IMR-90 (cell line): ENCODE results near the gene MYO1D. TPM values are rescaled to one million over a fixed set of nuclear protein-coding genes. Genes with fewer than 3 reads are reported as not detected.

Source experiments
- ATAC-seq: fragments of 200-7000 bp; cut with Tn5 transposase; 2 replicates; pipeline ENCODE4 v1.9.1; 2020; ENCODE audit warnings: low read depth, mild to moderate bottlenecking, moderate library complexity
- BruUV-seq: library from RNA; stranded (reverse); fragments of 400-500 nt; replicated peaks from 2 replicates; lab custom pipeline; 2021; lab: Mats Ljungman, UMichigan
- CTCF ChIA-PET: fragments of 300-600 bp; formaldehyde crosslinking; extraction: SDS; loops from one replicate; lab custom pipeline; 2021; ENCODE audit warnings: antibody characterized with exemption; lab: Yijun Ruan, JAX
- POLR2A ChIA-PET: fragments of 300-600 bp; sonication (Branson Sonifier 250); formaldehyde crosslinking; loops from one replicate; lab custom pipeline; 2022; ENCODE audit warnings: antibody characterized with exemption; ENCODE audit not compliant: unreplicated experiment; lab: Charles Lee
- DNase-seq: peaks from one replicate; pipeline ENCODE4 v3.0.0; 2013
- H2AFZ ChIP-seq: replicated peaks from 2 replicates; pipeline ENCODE3; 2013; ENCODE audit warnings: low read length, mild to moderate bottlenecking; ENCODE audit not compliant: poor library complexity
- H2AK5ac ChIP-seq: 2 replicates; pipeline ENCODE4 v1.6.1; 2013; ENCODE audit warnings: low read depth, low read length, inconsistent platforms
- H2AK9ac ChIP-seq: replicated peaks from 2 replicates; pipeline ENCODE3; 2013; ENCODE audit warnings: mild to moderate bottlenecking, low read depth, low read length, moderate library complexity; ENCODE audit not compliant: poor library complexity
- H2BK120ac ChIP-seq: 2 replicates; pipeline ENCODE4 v1.6.1; 2013; ENCODE audit warnings: low read depth, low read length, inconsistent platforms
- H2BK15ac ChIP-seq: 3 replicates; pipeline ENCODE4 v1.6.1; 2013; ENCODE audit warnings: low read depth, low read length, inconsistent platforms
- H2BK20ac ChIP-seq: 2 replicates; pipeline ENCODE4 v1.6.1; 2013; ENCODE audit warnings: low read depth, mild to moderate bottlenecking, inconsistent platforms, low read length, moderate library complexity
- H2BK5ac ChIP-seq: 2 replicates; pipeline ENCODE4 v1.6.1; 2013; ENCODE audit warnings: mild to moderate bottlenecking, low read depth, low read length, inconsistent platforms; ENCODE audit not compliant: poor library complexity, severe bottlenecking
- H3K14ac ChIP-seq: replicated peaks from 2 replicates; pipeline ENCODE4 v1.6.1; 2013; ENCODE audit warnings: low read depth, low read length, inconsistent platforms
- H3K18ac ChIP-seq: 2 replicates; pipeline ENCODE4 v1.6.1; 2013; ENCODE audit warnings: low read depth, low read length, control low read depth
- H3K23ac ChIP-seq: 2 replicates; pipeline ENCODE4 v1.6.1; 2013; ENCODE audit warnings: low read depth, low read length, inconsistent platforms
- H3K27ac ChIP-seq: 2 replicates; pipeline ENCODE4 v1.5.1; 2013; ENCODE audit warnings: mild to moderate bottlenecking, control low read depth, low read length; ENCODE audit not compliant: insufficient read depth
- H3K27me3 ChIP-seq: 2 replicates; pipeline ENCODE4 v1.6.1; 2013; ENCODE audit warnings: low read length; ENCODE audit not compliant: control insufficient read depth, insufficient read depth
- H3K36me3 ChIP-seq: 2 replicates; pipeline ENCODE4 v1.6.1; 2013; ENCODE audit warnings: low read length, mixed read lengths; ENCODE audit not compliant: control insufficient read depth, insufficient read depth
- H3K4ac ChIP-seq: 2 replicates; pipeline ENCODE4 v1.6.1; 2013; ENCODE audit warnings: low read depth, low read length, inconsistent platforms
- H3K4me1 ChIP-seq: 2 replicates; pipeline ENCODE4 v1.6.1; 2013; ENCODE audit warnings: low read length, mixed read lengths; ENCODE audit not compliant: control insufficient read depth, insufficient read depth
- H3K4me2 ChIP-seq: 2 replicates; pipeline ENCODE4 v1.6.1; 2013; ENCODE audit warnings: low read depth, mild to moderate bottlenecking, control low read depth, low read length, moderate library complexity
- H3K4me3 ChIP-seq: 2 replicates; pipeline ENCODE4 v1.5.1; 2013; ENCODE audit warnings: low read depth, mild to moderate bottlenecking, control low read depth, low read length, moderate library complexity; ENCODE audit not compliant: insufficient read depth
- H3K56ac ChIP-seq: 2 replicates; pipeline ENCODE4 v1.6.1; 2013; ENCODE audit warnings: low read length, inconsistent platforms; ENCODE audit not compliant: insufficient read depth; ENCODE audit errors: extremely low read depth
- H3K79me1 ChIP-seq, 2 experiments: 2 replicates each; pipeline ENCODE4 v1.6.1; 2013; ENCODE audit warnings: low read length in 2 of 2, inconsistent platforms in 1 of 2, low read depth in 1 of 2
- H3K9ac ChIP-seq: 2 replicates; pipeline ENCODE4 v1.6.1; 2013; ENCODE audit warnings: low read depth, low read length, control low read depth
- H3K9me1 ChIP-seq: 2 replicates; pipeline ENCODE4 v1.6.1; 2013; ENCODE audit warnings: low read length, inconsistent platforms; ENCODE audit not compliant: insufficient read depth
- H3K9me3 ChIP-seq: 2 replicates; pipeline ENCODE4 v1.6.1; 2013; ENCODE audit warnings: low read length; ENCODE audit not compliant: control insufficient read depth, insufficient read depth
- H4K20me1 ChIP-seq: 2 replicates; pipeline ENCODE4 v1.6.1; 2013; ENCODE audit warnings: low read length, inconsistent platforms; ENCODE audit not compliant: insufficient read depth
- H4K5ac ChIP-seq: 2 replicates; pipeline ENCODE4 v1.6.1; 2013; ENCODE audit warnings: mild to moderate bottlenecking, low read depth, low read length, control low read depth
- H4K8ac ChIP-seq, 2 experiments: 2 replicates each; pipeline ENCODE4 v1.6.1; 2013; ENCODE audit warnings: low read depth in 2 of 2, low read length in 2 of 2, control low read depth in 1 of 2, inconsistent platforms in 1 of 2
- H4K91ac ChIP-seq: 2 replicates; pipeline ENCODE4 v1.6.1; 2013; ENCODE audit warnings: low read depth, low read length, inconsistent platforms; ENCODE audit not compliant: insufficient read depth
- BHLHE40 ChIP-seq: fragments of 150-350 bp; IDR thresholded peaks from 2 replicates; pipeline ENCODE4 v1.6.1; 2016; ENCODE audit warnings: mild to moderate bottlenecking, low read depth, low read length
- CEBPB ChIP-seq: IDR thresholded peaks from 2 replicates; pipeline ENCODE4 v1.6.1; 2012; ENCODE audit warnings: low read depth, low read length, improper control_type of control experiment
- CHD1 ChIP-seq: IDR thresholded peaks from 2 replicates; pipeline ENCODE4 v1.6.1; 2012; ENCODE audit warnings: low read depth, low read length, improper control_type of control experiment
- ELK1 ChIP-seq: fragments of 150-350 bp; IDR thresholded peaks from 2 replicates; pipeline ENCODE4 v1.6.1; 2016; ENCODE audit warnings: low read depth, mild to moderate bottlenecking, low read length, moderate library complexity, borderline replicate concordance
- MAFK ChIP-seq: IDR thresholded peaks from 2 replicates; pipeline ENCODE4 v1.6.1; 2012; ENCODE audit warnings: low read depth, low read length, improper control_type of control experiment
- MAZ ChIP-seq: IDR thresholded peaks from 2 replicates; pipeline ENCODE4 v1.6.1; 2012; ENCODE audit warnings: low read depth, mild to moderate bottlenecking, low read length, improper control_type of control experiment, moderate library complexity, borderline replicate concordance
- NFE2L2 ChIP-seq: fragments of 150-350 bp; IDR thresholded peaks from 2 replicates; pipeline ENCODE4 v1.6.1; 2016; ENCODE audit warnings: low read depth, mild to moderate bottlenecking, low read length
- POLR2A ChIP-seq: IDR thresholded peaks from 2 replicates; pipeline ENCODE4 v1.6.1; 2012; ENCODE audit warnings: mild to moderate bottlenecking, low read depth, low read length
- RAD21 ChIP-seq: IDR thresholded peaks from 2 replicates; pipeline ENCODE4 v1.6.1; 2012; ENCODE audit warnings: low read length, improper control_type of control experiment
- RCOR1 ChIP-seq: IDR thresholded peaks from 2 replicates; pipeline ENCODE4 v1.6.1; 2012; ENCODE audit warnings: mild to moderate bottlenecking, low read length, improper control_type of control experiment; ENCODE audit not compliant: insufficient replicate concordance
- RFX5 ChIP-seq: IDR thresholded peaks from 2 replicates; pipeline ENCODE4 v1.8.0; 2012; ENCODE audit warnings: low read depth, mild to moderate bottlenecking, low read length, moderate library complexity
- WGBS, 2 experiments: methylation state at CpG; one replicate each; pipeline versions ENCODE4 v1.1.5 to v1.1.7; 2013; ENCODE audit warnings: missing lambda C conversion rate in 2 of 2; ENCODE audit not compliant: insufficient read length in 1 of 2; ENCODE audit errors: extremely low coverage in 2 of 2; 5-methylcytosine and 5-hydroxymethylcytosine counted together
- dilution Hi-C: fragments of 300-500 bp; cut with HindIII; formaldehyde crosslinking; loops from one replicate; pipeline ENCODE4 v1.14.3; 2018; ENCODE audit warnings: low sequenced_read_pairs; ENCODE audit not compliant: unreplicated experiment
- in situ Hi-C: fragments of 300-500 bp; cut with MboI; formaldehyde crosslinking; loops from 3 replicates; pipeline ENCODE4 v1.14.3; 2019; ENCODE audit warnings: low sequenced_read_pairs, inconsistent platforms, mixed read lengths
- intact Hi-C: fragments of 100-400 bp; cut with micrococcal nuclease; formaldehyde crosslinking; loops from 2 replicates; pipeline ENCODE4 v1.10.0; 2022
- polyA plus RNA-seq, 3 experiments: library from polyadenylated mRNA; depleted of rRNA; stranded (reverse); fragments of >200 nt; gene quantifications; 2 replicates each; pipeline ENCODE4 v1.2.3, GENCODE V29; 2012; ENCODE audit warnings: low replicate concordance in 1 of 3
- total RNA-seq: library from RNA; depleted of rRNA; stranded (reverse); fragments of >200 nt; gene quantifications from 2 replicates; pipeline ENCODE4 v1.2.3, GENCODE V29; 2012
- TF ChIP-seq, protein P1 (sequence below): fragments of 150-350 bp; IDR thresholded peaks from 2 replicates; pipeline ENCODE4 v1.6.1; 2017; ENCODE audit warnings: mild to moderate bottlenecking, antibody characterized with exemption, low read length, low read depth

Gene MYO1D
- total and polyA plus RNA-seq, 2 of the 4 experiments (the other 2 are of a cell fraction): 0.63 to 0.90 TPM

DNA sequence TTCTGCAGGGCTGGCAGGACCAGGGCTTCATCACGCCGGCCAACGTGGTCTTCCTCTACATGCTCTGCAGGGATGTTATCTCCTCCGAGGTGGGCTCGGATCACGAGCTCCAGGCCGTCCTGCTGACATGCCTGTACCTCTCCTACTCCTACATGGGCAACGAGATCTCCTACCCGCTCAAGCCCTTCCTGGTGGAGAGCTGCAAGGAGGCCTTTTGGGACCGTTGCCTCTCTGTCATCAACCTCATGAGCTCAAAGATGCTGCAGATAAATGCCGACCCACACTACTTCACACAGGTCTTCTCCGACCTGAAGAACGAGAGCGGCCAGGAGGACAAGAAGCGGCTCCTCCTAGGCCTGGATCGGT lies 388.8 kb downstream of the MYO1D start:
- no peak for DNase-seq
- intact Hi-C loops: loop anchor here (5.0 kb wide), 1 partner anchor 169 kb away; no protein-coding TSS in a partner anchor
- Histone ChIP-seq H4K20me1 (peaks cover 4% of the 10 kb centered on the region; the same call in 1 of the 2 replicates), H3K27me3 (no peaks in the 10 kb centered on the region), H2AFZ (peak overlapping the region; percentile 89), H2BK20ac (no peak overlapping the region), H3K9me1 (peaks cover 10% of the 10 kb centered on the region), H2BK5ac (no peak overlapping the region), H3K79me1 (peaks cover 0 to 6% of the 10 kb centered on the region in 2 experiments; a peak in 2 of 4 replicates), H2AK5ac (no peak overlapping the region), H4K91ac (no peak overlapping the region), H3K36me3 (peaks cover 2% of the 10 kb centered on the region; the same call in 1 of the 2 replicates), H3K4me1 (peaks cover 6% of the 10 kb centered on the region; the same call in 1 of the 2 replicates), H3K27ac (no peak overlapping the region), H3K23ac (no peak overlapping the region), H2BK120ac (no peak overlapping the region), H2BK15ac (no peak overlapping the region), H3K9me3 (no peaks in the 10 kb centered on the region), H3K9ac (no peak overlapping the region), H3K4me3 (no peak overlapping the region), H3K4me2 (no peak overlapping the region), H3K56ac (no peak overlapping the region), H2AK9ac (no peak overlapping the region), H3K4ac (no peak overlapping the region), H4K5ac (no peak overlapping the region), H4K8ac (no peak overlapping the region), H3K18ac (no peak overlapping the region), H3K14ac (no peak overlapping the region)
- POLR2A ChIA-PET: no interaction called here
- BruUV-seq: no TSS peak
- CTCF ChIA-PET: no interaction called here
- TF ChIP-seq MAZ (no peak), RCOR1 (no peak), POLR2A (no peak), RFX5 (no peak), BHLHE40 (no peak), NFE2L2 (no peak), CHD1 (no peak), CEBPB (no peak), RAD21 (no peak), MAFK (no peak), ELK1 (no peak)
- TF ChIP-seq, protein P1, sequence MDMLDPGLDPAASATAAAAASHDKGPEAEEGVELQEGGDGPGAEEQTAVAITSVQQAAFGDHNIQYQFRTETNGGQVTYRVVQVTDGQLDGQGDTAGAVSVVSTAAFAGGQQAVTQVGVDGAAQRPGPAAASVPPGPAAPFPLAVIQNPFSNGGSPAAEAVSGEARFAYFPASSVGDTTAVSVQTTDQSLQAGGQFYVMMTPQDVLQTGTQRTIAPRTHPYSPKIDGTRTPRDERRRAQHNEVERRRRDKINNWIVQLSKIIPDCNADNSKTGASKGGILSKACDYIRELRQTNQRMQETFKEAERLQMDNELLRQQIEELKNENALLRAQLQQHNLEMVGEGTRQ: no peak
- ATAC-seq: no peak
- dilution Hi-C loops: no loop called here
- in situ Hi-C loops: loop anchor here (25.0 kb wide), 1 partner anchor 274 kb away; no protein-coding TSS in a partner anchor
- 80% methylated on average over 1 of the region's 16 CpGs; no CpG with 5 or more reads in 1 of the 2 experiments for WGBS, 2 experiments
